Osteoblast (primary cell): ENCODE data around the gene ZNF124. TPM values are rescaled to one million over a fixed set of nuclear protein-coding genes. Genes with fewer than 3 reads are reported as not detected.

Source experiments
- DNase-seq: peaks from one replicate; pipeline ENCODE4 v3.0.0; 2011; ENCODE audit warnings: low spot score, mixed read lengths; ENCODE audit not compliant: insufficient read length; ENCODE audit errors: missing footprints
- H2AFZ ChIP-seq: 2 replicates; pipeline ENCODE4 v1.6.0; 2011; ENCODE audit warnings: mild to moderate bottlenecking, low read length
- H3K27ac ChIP-seq: 2 replicates; pipeline ENCODE4 v1.5.1; 2011; ENCODE audit warnings: mild to moderate bottlenecking, low read depth, low read length, moderate library complexity
- H3K27me3 ChIP-seq: 2 replicates; pipeline ENCODE4 v1.6.0; 2012; ENCODE audit warnings: mild to moderate bottlenecking, control low read depth, inconsistent platforms, low read length, moderate library complexity; ENCODE audit not compliant: insufficient read depth
- H3K36me3 ChIP-seq: 2 replicates; pipeline ENCODE4 v1.5.1; 2011; ENCODE audit warnings: mild to moderate bottlenecking, low read length, control low read depth, moderate library complexity; ENCODE audit not compliant: insufficient read depth
- H3K4me1 ChIP-seq: 2 replicates; pipeline ENCODE4 v1.5.1; 2011; ENCODE audit warnings: mild to moderate bottlenecking, low read length, control low read depth, moderate library complexity; ENCODE audit not compliant: insufficient read depth
- H3K4me2 ChIP-seq: 2 replicates; pipeline ENCODE4 v1.6.0; 2011; ENCODE audit warnings: mild to moderate bottlenecking, low read length; ENCODE audit not compliant: insufficient read depth
- H3K4me3 ChIP-seq: fragments of 200-600 bp; sonication (generic); 3 replicates; pipeline ENCODE4 v1.5.1; 2012; ENCODE audit warnings: mild to moderate bottlenecking, low read length, inconsistent platforms; ENCODE audit not compliant: insufficient read depth
- H3K79me2 ChIP-seq: 2 replicates; pipeline ENCODE4 v1.6.0; 2012; ENCODE audit warnings: mild to moderate bottlenecking, low read length, control low read depth, inconsistent platforms; ENCODE audit not compliant: insufficient read depth
- H3K9me3 ChIP-seq: 2 replicates; pipeline ENCODE4 v1.5.1; 2011; ENCODE audit warnings: low read depth, low read length, control low read depth
- H4K20me1 ChIP-seq: 2 replicates; pipeline ENCODE4 v1.6.0; 2012; ENCODE audit warnings: mild to moderate bottlenecking, low read length, control low read depth; ENCODE audit not compliant: insufficient read depth
- total RNA-seq: library from RNA; depleted of rRNA; stranded (reverse); fragments of >200 nt; gene quantifications from 2 replicates; pipeline ENCODE4 v1.2.3, GENCODE V29; 2012
- TF ChIP-seq, protein P1 (sequence below): IDR thresholded peaks from 2 replicates; pipeline ENCODE4 v1.5.1; 2011; ENCODE audit warnings: mild to moderate bottlenecking, low read depth, low read length, moderate library complexity; ENCODE audit errors: extremely low read depth

The ZNF124 gene
- total RNA-seq, 1 donor, result 36.9 TPM

GRCh38 chr1:247198781-247199180 is 27.0 kb upstream of the ZNF124 start:
- Histone ChIP-seq H3K36me3 (peaks cover 39% of the 10 kb centered on the region), H3K4me1 (no peaks in the 10 kb centered on the region), H4K20me1 (no peaks in the 10 kb centered on the region), H3K27me3 (no peaks in the 10 kb centered on the region), H3K4me3 (no peak overlapping the region), H2AFZ (no peak overlapping the region), H3K79me2 (peaks cover 26% of the 10 kb centered on the region), H3K4me2 (no peak overlapping the region), H3K27ac (no peak overlapping the region), H3K9me3 (no peaks in the 10 kb centered on the region)
- TF ChIP-seq, protein P1, sequence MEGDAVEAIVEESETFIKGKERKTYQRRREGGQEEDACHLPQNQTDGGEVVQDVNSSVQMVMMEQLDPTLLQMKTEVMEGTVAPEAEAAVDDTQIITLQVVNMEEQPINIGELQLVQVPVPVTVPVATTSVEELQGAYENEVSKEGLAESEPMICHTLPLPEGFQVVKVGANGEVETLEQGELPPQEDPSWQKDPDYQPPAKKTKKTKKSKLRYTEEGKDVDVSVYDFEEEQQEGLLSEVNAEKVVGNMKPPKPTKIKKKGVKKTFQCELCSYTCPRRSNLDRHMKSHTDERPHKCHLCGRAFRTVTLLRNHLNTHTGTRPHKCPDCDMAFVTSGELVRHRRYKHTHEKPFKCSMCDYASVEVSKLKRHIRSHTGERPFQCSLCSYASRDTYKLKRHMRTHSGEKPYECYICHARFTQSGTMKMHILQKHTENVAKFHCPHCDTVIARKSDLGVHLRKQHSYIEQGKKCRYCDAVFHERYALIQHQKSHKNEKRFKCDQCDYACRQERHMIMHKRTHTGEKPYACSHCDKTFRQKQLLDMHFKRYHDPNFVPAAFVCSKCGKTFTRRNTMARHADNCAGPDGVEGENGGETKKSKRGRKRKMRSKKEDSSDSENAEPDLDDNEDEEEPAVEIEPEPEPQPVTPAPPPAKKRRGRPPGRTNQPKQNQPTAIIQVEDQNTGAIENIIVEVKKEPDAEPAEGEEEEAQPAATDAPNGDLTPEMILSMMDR, result no peak
- DNase-seq, result no peak

DNA sequence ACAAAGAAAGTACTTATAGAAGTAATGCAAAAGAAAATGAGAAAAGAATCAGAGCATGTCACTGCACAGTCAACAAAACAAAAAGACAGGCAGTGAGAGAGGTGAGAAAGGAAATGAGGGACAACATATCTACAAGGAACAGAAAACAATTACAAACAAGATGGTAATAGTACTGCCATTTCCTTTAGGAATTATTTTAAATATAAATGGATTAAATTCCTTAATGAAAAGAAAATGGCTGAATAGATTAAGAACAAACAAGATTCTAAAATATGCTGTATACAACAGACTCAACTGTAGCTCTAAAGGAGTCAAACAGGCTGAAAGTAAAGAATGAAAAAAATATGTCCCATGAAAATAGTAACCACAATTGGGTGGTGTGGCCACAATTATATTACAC is 22.1 kb upstream of the ZNF124 start:
- Histone ChIP-seq H2AFZ (no peak overlapping the region), H3K4me2 (no peak overlapping the region), H4K20me1 (no peaks in the 10 kb centered on the region), H3K79me2 (no peaks in the 10 kb centered on the region), H3K4me1 (no peaks in the 10 kb centered on the region), H3K36me3 (peaks cover 43% of the 10 kb centered on the region), H3K9me3 (peaks cover 12% of the 10 kb centered on the region), H3K27ac (no peak overlapping the region), H3K27me3 (no peaks in the 10 kb centered on the region), H3K4me3 (no peak overlapping the region)
- TF ChIP-seq, protein P1, result no peak
- no peak for DNase-seq

DNA sequence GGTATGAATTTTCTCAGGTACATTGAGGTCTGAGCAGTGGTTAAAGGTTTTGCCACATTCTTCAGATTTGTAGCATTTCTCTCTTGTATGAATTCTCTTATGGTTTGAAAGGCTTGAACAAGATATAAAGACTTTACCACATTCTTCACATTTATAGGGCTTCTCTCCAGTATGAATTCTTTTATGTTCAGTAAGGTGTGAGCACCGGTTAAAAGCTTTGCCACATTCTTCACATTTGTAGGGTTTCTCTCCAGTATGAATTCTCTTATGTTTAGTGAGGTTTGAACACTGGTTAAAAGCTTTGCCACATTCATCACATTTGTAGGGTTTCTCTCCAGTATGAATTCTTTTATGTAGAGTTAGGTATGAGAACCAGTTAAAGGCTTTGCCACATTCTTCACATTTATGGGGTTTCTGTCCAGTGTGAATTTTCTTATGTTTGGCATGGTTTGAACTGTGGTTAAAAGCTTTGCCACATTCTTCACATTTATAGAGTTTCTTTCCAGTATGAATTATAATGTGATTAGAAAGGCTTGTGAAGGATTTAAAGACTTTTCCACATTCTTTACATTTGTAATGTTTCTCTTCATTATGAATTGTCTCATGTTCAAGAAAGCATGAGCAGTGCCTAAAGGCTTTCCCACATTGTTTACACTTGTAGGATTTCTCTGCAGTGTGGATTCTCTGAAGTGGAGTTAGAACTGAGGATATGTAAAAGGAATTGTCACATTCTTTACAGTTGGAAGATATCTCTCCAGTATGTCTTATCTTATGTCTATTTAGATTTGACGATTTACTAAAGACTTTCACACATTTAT is 18.4 kb upstream of the ZNF124 start:
- Histone ChIP-seq H3K4me1 (no peaks in the 10 kb centered on the region), H4K20me1 (no peaks in the 10 kb centered on the region), H3K36me3 (peaks cover 17% of the 10 kb centered on the region), H3K4me3 (no peak overlapping the region), H3K4me2 (no peak overlapping the region), H3K27ac (no peak overlapping the region), H2AFZ (no peak overlapping the region), H3K27me3 (no peaks in the 10 kb centered on the region), H3K9me3 (peaks cover 12% of the 10 kb centered on the region), H3K79me2 (no peaks in the 10 kb centered on the region)
- DNase-seq, result no peak
- TF ChIP-seq, protein P1, result no peak

- H3K4me2 ChIP-seq, result no peak overlapping the region
- H4K20me1 ChIP-seq, result no peaks in the 10 kb centered on the region
- H2AFZ ChIP-seq, result no peak overlapping the region
- no peaks in the 10 kb centered on the region for H3K79me2 ChIP-seq
- peaks cover 8% of the 10 kb centered on the region for H3K36me3 ChIP-seq
- H3K27me3 ChIP-seq, result no peaks in the 10 kb centered on the region
- no peaks in the 10 kb centered on the region for H3K4me1 ChIP-seq
- TF ChIP-seq, protein P1, result no peak
- no peak overlapping the region for H3K27ac ChIP-seq
- no peak for DNase-seq
- H3K9me3 ChIP-seq, result peaks cover 9% of the 10 kb centered on the region
- H3K4me3 ChIP-seq, result peak overlapping the region; percentile 19
Measured at GRCh38 chr1:247185667-247186066, 13.8 kb upstream of the ZNF124 start.
